Stimulated activated CD8-positive, alpha-beta memory T cell treated with anti-CD3 and anti-CD28 coated beads, Interleukin-15, amount 100 ng/mL, for 1 hour (primary cell): ENCODE data around the gene TMEM178B.
"Not testable (repeated sequence)": the region's sequence is repeated elsewhere in the genome, so short reads cannot be mapped to it uniquely, and the experiment has no call there.

ENCODE experiments used
- DNase-seq: peaks from one replicate; pipeline ENCODE4 v3.0.0-alpha.2; 2020; ENCODE audit warnings: low read depth

The TMEM178B gene

DNA sequence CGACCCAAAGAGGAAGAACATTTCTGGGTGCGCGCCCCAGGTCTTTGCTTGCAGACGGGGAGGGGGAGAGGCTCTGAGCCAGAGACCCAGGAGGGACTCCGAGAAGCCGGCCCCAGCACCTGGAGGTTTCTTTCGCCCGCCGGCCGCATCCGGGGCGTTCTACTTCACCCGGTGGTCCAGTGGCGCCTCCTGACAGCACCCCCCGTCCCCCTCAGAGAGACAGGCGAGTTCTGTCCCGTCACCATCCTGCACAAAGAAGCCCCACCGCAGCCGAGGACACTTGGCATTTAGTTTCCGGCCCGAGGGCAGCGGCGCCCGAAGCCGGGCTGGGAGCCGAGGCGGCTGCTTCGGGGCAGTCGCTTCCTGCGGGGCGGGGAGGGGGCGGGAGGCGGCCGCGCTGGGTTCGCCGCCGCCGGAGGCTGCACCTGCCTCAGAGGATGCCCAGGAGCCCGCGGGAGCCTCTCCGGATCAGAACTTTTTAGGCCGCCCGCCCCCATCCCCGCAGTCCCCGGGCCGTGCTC lies at the start of gene TMEM178B:
Gene TMEM178B, plus strand, starts transcription at position 424 of the 521 bp plus-strand sequence.
- no peak for DNase-seq

GRCh38 chr7:141024668-141025067 lies 49.2 kb upstream of the TMEM178B start:
- DNase-seq, result no peak

GRCh38 chr7:141027043-141027442 lies 46.8 kb upstream of the TMEM178B start:
- DNase-seq, result no peak

DNA sequence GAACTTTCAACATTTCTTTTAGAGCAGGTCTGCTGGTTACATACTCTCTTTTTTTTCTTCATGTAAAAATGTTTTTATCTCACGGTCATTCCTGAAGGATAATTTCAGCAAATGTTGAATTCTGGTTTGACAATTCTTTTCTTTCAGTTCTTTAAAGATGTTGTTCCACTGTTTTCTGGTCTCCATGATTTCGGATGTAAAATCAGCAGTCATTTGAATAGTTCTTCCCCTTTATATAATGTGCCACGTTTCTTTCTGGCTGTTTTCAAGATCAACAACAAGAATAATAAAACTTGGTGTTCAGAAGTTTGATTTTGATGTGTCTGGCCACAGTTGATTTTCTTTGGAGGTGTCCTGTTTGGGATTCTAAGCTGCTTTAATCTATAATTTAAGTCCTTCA lies 45.1 kb upstream of the TMEM178B start:
- no peak for DNase-seq

- not testable (repeated sequence) for DNase-seq
Measured at GRCh38 chr7:141032539-141033323, 41.1 kb upstream of the TMEM178B start.

DNA sequence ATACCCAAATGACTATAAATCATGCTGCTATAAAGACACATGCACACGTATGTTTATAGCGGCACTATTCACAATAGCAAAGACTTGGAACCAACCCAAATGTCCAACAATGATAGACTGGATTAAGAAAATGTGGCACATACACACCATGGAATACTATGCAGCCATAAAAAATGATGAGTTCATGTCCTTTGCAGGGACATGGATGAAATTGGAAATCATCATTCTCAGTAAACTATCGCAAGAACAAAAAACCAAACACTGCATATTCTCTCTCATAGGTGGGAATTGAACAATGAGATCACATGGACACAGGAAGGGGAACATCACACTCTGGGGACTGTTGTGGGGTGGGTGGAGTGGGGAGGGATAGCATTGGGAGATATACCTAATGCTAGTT lies 35.8 kb upstream of the TMEM178B start:
- not testable (repeated sequence) for DNase-seq

DNA sequence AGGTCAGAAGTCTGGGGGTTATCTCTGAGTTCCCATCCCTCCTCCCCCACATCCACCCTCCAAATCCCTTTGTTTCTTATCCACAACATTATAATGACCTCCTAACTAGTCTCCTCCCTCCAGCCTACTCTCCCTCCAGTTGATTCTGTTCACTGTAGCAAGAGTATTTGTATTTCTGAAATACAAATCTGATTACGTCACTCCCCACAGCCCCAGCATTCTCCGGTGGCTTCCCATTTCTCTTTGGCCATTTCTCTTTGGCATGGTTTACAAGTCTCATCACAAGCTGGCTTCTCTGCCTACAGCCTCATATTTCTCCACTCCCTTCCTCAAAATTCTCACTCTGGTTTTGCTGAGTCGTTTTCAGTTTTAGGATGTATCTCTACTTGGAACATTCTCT lies 34.5 kb upstream of the TMEM178B start:
- no peak for DNase-seq

DNA sequence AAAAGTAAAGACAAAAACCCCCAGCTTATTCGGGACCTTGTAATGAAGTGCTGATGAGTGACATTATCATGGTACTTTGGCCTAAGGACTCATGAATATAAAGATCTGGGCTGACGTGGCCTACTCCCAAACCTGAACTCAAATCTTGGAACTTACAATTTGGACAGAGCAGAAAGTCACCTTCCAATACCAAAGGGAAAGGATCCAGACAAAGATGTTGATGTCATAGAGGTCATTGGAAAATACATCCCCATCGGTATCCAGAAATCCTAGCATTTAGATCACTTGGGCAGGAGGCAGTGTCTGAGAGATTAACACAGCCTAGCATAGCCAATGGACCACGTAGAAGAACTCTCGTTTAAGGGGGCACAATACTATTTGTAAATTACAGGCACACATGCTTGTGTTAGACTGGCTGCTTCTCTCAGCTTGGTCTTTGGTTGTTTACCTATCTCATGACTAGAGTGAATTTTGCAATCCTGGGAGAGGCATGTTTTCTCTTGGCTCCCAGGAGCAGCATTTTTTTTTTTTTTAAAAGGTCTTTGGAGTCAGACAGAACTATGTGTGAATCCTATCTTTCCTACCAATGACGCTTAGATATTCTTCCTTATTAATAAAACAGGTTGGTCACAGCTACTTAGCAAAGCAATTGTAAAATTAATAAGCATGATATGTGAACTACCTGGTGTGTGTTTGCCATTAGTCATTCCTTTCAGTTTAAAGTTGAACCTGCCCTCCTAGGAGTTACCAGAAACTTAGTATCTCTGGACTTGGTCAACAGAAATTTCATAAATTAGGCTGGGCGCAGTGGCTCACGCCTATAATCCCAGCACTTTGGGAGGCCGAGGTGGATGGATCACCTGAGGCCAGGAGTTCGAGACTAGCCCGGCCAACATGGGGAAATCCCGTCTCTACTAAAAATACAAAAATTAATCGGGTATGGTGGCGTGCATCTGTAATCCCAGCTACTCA lies 31.4 kb upstream of the TMEM178B start:
- DNase-seq, result no peak

GRCh38 chr7:141043616-141044015 lies 30.2 kb upstream of the TMEM178B start:
- no peak for DNase-seq

DNA sequence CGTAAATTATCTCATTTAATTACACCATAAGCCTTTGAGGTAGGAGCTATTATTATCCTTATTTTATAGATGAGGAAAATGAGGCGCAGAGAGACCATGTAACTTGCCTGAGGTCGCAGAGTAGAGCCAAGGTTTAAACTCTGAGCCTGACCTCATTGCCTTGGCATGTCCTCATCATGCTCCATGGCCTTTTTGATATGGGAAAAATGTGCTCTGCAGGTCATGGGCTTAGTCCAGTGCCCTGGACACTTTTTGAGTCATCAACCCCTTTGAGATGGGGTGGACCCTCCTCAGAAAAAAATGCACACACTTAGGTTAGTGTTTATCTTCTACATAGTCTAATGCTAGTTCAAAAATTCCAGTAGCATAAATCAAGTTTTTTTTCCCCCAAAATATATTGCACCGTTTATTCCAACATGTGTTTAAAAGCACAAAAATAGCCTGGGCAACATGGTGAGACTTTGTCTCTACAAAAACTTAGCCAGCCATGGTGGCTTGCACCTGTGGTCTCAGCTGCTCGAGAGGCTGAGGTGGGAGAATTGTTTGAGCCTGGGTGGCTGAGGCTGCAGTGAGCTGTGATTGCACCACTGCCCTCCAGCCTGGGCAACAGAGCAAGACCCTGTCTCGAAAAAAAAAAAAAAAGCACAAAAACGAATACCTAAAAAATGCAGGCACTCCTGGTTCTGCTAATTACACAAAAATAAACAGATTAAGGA lies 28.6 kb upstream of the TMEM178B start:
- DNase-seq, result no peak

GRCh38 chr7:141045842-141046620 lies 27.8 kb upstream of the TMEM178B start:
- DNase-seq, result no peak

GRCh38 chr7:141053626-141054025 lies 20.2 kb upstream of the TMEM178B start:
- peak; percentile 13 for DNase-seq

- no peak for DNase-seq
Measured at GRCh38 chr7:141055146-141055545, 18.7 kb upstream of the TMEM178B start.

DNA sequence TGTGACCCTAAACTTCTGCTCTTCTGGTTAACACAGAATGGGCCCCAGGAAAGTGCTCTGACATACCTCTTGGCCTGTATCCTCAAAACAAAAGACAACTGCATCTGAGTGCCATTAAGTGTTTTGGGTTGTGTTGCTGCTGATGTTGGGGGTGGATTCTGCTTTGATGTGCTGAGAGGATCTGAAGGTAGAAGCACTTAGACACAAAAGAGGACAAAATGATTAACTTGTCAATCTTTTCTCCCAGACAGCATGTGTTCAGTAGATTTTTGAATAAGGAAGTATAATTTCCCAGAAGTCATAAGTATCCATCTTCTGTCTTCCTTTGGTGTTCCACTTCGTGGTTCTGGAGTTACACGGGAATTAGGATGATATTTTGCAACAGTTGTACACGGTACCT lies 16.1 kb upstream of the TMEM178B start:
- DNase-seq, result no peak

GRCh38 chr7:141067856-141068255 lies 6.0 kb upstream of the TMEM178B start:
- not testable (repeated sequence) for DNase-seq

DNA sequence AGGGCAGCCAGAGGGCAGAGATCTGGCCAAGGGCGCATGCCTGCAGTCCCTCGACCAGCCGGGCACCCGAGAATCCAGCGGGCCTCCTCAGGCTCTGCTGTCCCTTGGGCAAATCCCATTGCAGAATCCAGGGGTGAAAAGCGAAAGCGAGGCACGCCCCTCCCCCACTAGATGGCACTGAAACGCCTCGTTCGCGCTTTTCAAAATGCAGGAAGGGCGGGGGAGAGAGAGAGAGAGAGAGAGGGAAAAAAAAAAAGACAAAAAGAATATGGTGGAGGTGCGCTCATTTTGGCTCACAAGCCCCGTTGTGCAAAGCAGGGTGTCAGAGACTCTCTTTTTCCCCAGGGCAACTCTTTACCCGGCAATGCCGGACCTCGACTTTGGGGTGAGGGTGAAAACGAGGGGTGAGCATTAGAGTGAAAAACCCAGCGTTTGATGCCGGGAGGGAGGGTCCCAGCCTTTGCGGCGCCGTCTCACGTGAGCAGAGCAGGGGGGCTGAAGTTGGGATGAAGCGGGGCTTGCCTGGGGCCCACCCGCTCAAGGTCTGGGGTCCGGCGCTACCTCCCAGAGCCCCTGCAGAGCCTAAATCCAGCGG lies 2.5 kb upstream of the TMEM178B start:
- DNase-seq, result no peak

DNA sequence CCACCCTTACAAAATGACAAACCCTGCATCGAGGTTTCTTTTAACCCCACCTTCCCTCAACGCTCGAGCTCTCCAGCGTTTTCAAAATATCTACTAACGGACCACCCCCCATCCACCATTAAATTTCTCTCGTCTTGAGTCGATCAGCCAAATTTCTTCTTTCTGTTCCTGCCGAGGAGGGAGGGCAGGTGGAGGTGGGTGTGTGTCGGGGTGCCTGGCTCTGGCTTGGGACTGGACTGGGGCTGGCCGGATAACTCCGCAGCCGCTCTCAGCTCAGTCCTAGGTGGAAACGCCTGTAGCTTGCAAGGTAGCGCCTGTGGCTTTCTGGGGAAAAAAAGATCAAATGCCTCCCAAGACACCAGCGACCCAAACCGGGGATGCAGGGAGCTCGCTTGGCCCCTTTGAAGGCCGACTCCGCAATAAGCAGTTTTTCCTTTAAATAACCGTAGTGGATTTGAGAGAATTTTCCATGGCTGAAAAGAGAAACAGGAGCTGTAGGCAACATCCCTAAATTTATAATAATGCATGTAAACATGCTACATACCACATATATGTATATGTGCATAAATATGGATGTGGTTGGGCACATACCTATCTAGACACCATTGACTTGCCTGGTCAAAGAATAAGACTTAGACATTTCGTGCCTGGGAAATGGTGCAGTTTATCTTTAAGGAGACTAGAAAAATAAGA lies 1.9 kb upstream of the TMEM178B start:
- no peak for DNase-seq

GRCh38 chr7:141072548-141073172 lies 1.2 kb upstream of the TMEM178B start:
- no peak for DNase-seq

DNA sequence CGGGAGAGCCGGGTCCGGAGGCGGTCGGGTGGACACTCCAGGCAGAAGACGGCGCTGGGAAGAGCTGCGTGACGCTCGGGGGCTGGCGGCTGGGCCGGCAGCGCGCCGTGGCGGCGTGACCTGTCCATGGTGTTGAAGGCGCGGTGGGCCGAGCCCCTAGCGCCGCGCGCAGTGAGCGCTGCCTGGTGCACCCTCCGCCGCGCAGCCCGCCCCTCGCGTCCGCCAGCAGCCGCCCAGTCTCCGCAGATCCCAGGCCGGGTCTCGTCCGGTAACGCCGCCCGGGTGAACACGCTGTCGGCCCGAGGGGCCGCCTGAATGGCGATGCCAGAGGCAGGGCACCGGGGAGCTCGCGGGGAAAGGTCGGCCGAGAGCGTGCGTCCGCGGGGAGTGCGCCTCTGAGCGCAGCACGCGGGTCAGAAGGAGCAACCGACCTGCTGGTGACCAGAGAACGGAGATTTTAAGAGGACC lies 657 bp upstream of the TMEM178B start:
- DNase-seq, result no peak
